ENCODE results near the gene WNT8B. TPM values are rescaled to one million over a fixed set of nuclear protein-coding genes. Genes with fewer than 3 reads are reported as not detected.

Gene WNT8B
- total RNA-seq, 4 donors from 2014 or later = not detected

- Histone ChIP-seq H3K9me3 (no peaks in the 10 kb centered on the region), H3K27me3 (peaks cover 0 to 21% of the 10 kb centered on the region in 2 donors), H3K36me3 (peaks cover 0 to 47% (median 14%) of the 10 kb centered on the region in 3 donors), H3K4me3 (no peak overlapping the region), H3K4me1 (peaks cover 0 to 20% (median 13%) of the 10 kb centered on the region in 4 donors), H3K27ac (no peak overlapping the region)
- WGBS, 2 donors = 89 to 92% methylated on average over 4 to 5 of the region's 5 CpGs
- TF ChIP-seq CTCF (IDR thresholded peaks at IDR 0.05) = no peak
- no peak for DNase-seq (ENCODE audit: low spot score in 2 of 2)
Measured at GRCh38 chr10:100483876-100484666, 21.3 kb downstream of the WNT8B start.

GRCh38 chr10:100485366-100485765 is 22.6 kb downstream of the WNT8B start:
- peaks cover 0 to 60% (median 16%) of the 10 kb centered on the region in 3 donors for H3K36me3 ChIP-seq
- no peak for DNase-seq (ENCODE audit: low spot score in 2 of 2)
- 44 to 52% methylated on average over 8 of the region's 8 CpGs for WGBS, 2 donors

DNA sequence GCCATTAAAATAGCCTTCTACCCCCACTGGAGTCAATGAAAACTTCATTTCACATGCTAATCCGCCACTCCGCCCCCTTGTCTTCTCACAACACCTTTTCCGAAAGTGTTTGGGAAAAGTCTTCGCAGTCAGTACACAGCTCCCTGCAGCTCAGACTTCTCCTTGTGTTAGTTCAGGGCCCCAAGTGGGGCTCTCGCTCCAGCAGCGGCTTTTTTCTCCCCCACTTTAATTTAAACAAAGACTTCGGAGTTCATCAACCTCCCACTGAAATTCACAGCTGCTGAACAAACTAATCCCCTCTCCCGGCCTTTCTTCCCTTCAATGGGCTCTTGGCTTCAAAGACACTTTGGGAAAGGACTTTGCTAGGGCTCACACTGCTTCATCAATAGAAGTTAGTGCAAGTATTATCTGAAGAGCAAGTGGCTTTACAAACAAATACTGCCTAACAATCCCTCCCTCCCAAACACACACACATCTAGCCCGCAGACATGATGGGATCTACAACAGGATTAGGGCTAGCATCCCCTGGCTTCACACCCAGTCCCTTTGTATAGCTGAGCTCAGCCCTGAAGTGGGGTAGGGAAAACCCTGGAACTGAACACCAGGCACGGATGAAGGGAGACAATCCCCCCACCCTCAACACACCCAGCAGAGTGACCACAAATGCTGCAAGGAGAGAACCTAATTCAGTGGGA is 23.1 kb downstream of the WNT8B start:
- 71 to 72% methylated on average over 10 of the region's 10 CpGs for WGBS, 2 donors
- Histone ChIP-seq H3K4me1 (peaks cover 0 to 20% (median 13%) of the 10 kb centered on the region in 4 donors), H3K36me3 (peaks cover 0 to 64% (median 16%) of the 10 kb centered on the region in 3 donors), H3K27ac (no peak overlapping the region), H3K9me3 (no peaks in the 10 kb centered on the region), H3K27me3 (peaks cover 0 to 2% of the 10 kb centered on the region in 2 donors), H3K4me3 (no peak overlapping the region)
- TF ChIP-seq POLR2A (IDR thresholded peaks at IDR 0.05) = no peak
- no peak for TF ChIP-seq EP300 (IDR thresholded peaks at IDR 0.05)
- no peak for TF ChIP-seq CTCF (IDR thresholded peaks at IDR 0.05)
- DNase-seq (ENCODE audit: low spot score in 2 of 2) = no peak

More at GRCh38 chr10:100485366-100485765, 22.6 kb downstream of the WNT8B start:
- H3K9me3 ChIP-seq = no peaks in the 10 kb centered on the region
- no peak overlapping the region for H3K4me3 ChIP-seq
- TF ChIP-seq POLR2A (IDR thresholded peaks at IDR 0.05) = no peak
- no peak for TF ChIP-seq CTCF (IDR thresholded peaks at IDR 0.05)
- no peak for TF ChIP-seq EP300 (IDR thresholded peaks at IDR 0.05)
- H3K4me1 ChIP-seq = peaks cover 0 to 20% (median 13%) of the 10 kb centered on the region in 4 donors
- H3K27me3 ChIP-seq = peaks cover 0 to 8% of the 10 kb centered on the region in 2 donors
- no peak overlapping the region for H3K27ac ChIP-seq

DNA sequence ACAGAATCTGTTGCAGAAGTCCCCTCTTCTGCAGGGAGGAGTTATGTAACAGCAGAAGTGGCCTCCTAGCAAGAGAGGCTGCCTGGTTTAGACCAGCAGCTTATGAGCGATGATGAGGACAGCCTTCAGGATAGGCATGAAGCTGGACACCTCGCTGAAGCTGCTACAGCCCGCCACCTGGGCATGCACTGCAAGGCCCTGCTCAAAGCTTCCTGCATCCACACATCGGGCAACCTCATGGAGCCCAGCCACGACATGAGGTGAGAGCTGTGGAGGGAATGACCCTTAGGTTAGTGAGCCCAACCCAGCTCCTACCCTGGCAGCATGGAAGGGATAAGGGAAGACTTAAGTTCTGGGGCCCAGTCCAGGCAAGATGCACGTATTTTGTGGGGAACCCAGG is 24.7 kb downstream of the WNT8B start:
- WGBS, 2 donors = 81 to 95% methylated on average over 5 to 6 of the region's 6 CpGs

More for the DNA sequence above, 24.7 kb downstream of the WNT8B start:
- no peak overlapping the region for H3K27ac ChIP-seq
- peaks cover 0 to 74% (median 16%) of the 10 kb centered on the region in 3 donors for H3K36me3 ChIP-seq
- no peak for TF ChIP-seq POLR2A (IDR thresholded peaks at IDR 0.05)
- no peak for TF ChIP-seq CTCF (IDR thresholded peaks at IDR 0.05)
- no peak for TF ChIP-seq EP300 (IDR thresholded peaks at IDR 0.05)
- H3K9me3 ChIP-seq = no peaks in the 10 kb centered on the region
- peaks cover 0 to 6% (median 4%) of the 10 kb centered on the region in 4 donors for H3K4me1 ChIP-seq
- H3K27me3 ChIP-seq = no peaks in the 10 kb centered on the region
- no peak overlapping the region for H3K4me3 ChIP-seq
- no peak for DNase-seq (ENCODE audit: low spot score in 2 of 2)
